HepG2 (cell line): ENCODE data around the gene ATPAF1. TPM values are rescaled to one million over a fixed set of nuclear protein-coding genes. Genes with fewer than 3 reads are reported as not detected.

ENCODE experiments used
- DMAP1 ChIP-seq: IDR thresholded peaks from 2 replicates; pipeline ENCODE4 v1.6.1; 2016
- EZH2 ChIP-seq: conservative IDR thresholded peaks from 2 replicates; pipeline ENCODE4 v1.6.1; 2012; ENCODE audit warnings: mild to moderate bottlenecking, low read depth, low read length, moderate library complexity
- ISL2 ChIP-seq: sonication (generic); formaldehyde crosslinking; IDR thresholded peaks from 2 replicates; pipeline ENCODE4 v1.5.0; 2020; ENCODE audit warnings: missing genetic modification reagents
- PITX1 ChIP-seq: sonication (generic); formaldehyde crosslinking; IDR thresholded peaks from 2 replicates; pipeline ENCODE4 v1.5.1; 2020; ENCODE audit warnings: mild to moderate bottlenecking, missing genetic modification reagents
- RARG ChIP-seq: sonication (generic); formaldehyde crosslinking; IDR thresholded peaks from 2 replicates; pipeline ENCODE4 v1.4.0; 2020; ENCODE audit warnings: low read depth, mild to moderate bottlenecking, missing genetic modification reagents
- RBAK ChIP-seq: sonication (generic); formaldehyde crosslinking; IDR thresholded peaks from 2 replicates; pipeline ENCODE4 v1.5.1; 2020; ENCODE audit warnings: mild to moderate bottlenecking, missing genetic modification reagents
- REPIN1 ChIP-seq: sonication (generic); formaldehyde crosslinking; IDR thresholded peaks from 2 replicates; pipeline ENCODE4 v1.8.0; 2022; ENCODE audit warnings: missing genetic modification reagents, low read depth, mild to moderate bottlenecking, borderline replicate concordance
- SALL2 ChIP-seq: sonication (generic); formaldehyde crosslinking; IDR thresholded peaks from 2 replicates; pipeline ENCODE4 v1.8.1; 2023; ENCODE audit warnings: mild to moderate bottlenecking, missing genetic modification reagents, inconsistent platforms
- SNAI1 ChIP-seq: sonication (generic); formaldehyde crosslinking; IDR thresholded peaks from 2 replicates; pipeline ENCODE4 v1.5.0; 2020; ENCODE audit warnings: mild to moderate bottlenecking, missing genetic modification reagents, borderline replicate concordance
- TAF15 ChIP-seq: fragments of 200-400 bp; formaldehyde crosslinking; IDR thresholded peaks from one replicate; pipeline ENCODE4 v1.6.1; 2018; ENCODE audit warnings: mild to moderate bottlenecking, low read depth, low read length; ENCODE audit not compliant: poor library complexity, severe bottlenecking
- YEATS2 ChIP-seq: sonication (generic); formaldehyde crosslinking; IDR thresholded peaks from 2 replicates; pipeline ENCODE4 v1.4.0; 2020; ENCODE audit warnings: missing genetic modification reagents, borderline replicate concordance
- ZKSCAN8 ChIP-seq: IDR thresholded peaks from 2 replicates; pipeline ENCODE4 v1.6.1; 2016; ENCODE audit warnings: borderline replicate concordance, missing genetic modification reagents, missing compliant biosample characterization
- ZNF263 ChIP-seq: sonication (generic); formaldehyde crosslinking; IDR thresholded peaks from 2 replicates; pipeline ENCODE4 v1.4.0; 2020; ENCODE audit warnings: missing genetic modification reagents
- ZNF441 ChIP-seq: sonication (generic); formaldehyde crosslinking; IDR thresholded peaks from 2 replicates; pipeline ENCODE4 v1.7.0; 2021; ENCODE audit warnings: missing genetic modification reagents, borderline replicate concordance
- ZNF558 ChIP-seq: sonication (generic); formaldehyde crosslinking; IDR thresholded peaks from 2 replicates; pipeline ENCODE4 v1.9.0; 2022; ENCODE audit warnings: mild to moderate bottlenecking, missing genetic modification reagents, borderline replicate concordance
- ZNF569 ChIP-seq: sonication (generic); formaldehyde crosslinking; IDR thresholded peaks from 2 replicates; pipeline ENCODE4 v1.5.0; 2020; ENCODE audit warnings: mild to moderate bottlenecking, missing genetic modification reagents, moderate library complexity, borderline replicate concordance
- ZNF572 ChIP-seq: sonication (generic); formaldehyde crosslinking; IDR thresholded peaks from 2 replicates; pipeline ENCODE4 v1.5.1; 2020; ENCODE audit warnings: mild to moderate bottlenecking, missing genetic modification reagents
- ZNF589 ChIP-seq: sonication (generic); formaldehyde crosslinking; conservative IDR thresholded peaks from 2 replicates; pipeline ENCODE4 v1.8.0; 2022; ENCODE audit warnings: mild to moderate bottlenecking, moderate library complexity, missing genetic modification reagents
- ZNF678 ChIP-seq: sonication (generic); formaldehyde crosslinking; IDR thresholded peaks from 2 replicates; pipeline ENCODE4 v1.4.0; 2020; ENCODE audit warnings: mild to moderate bottlenecking, missing genetic modification reagents
- ZNF709 ChIP-seq: sonication (generic); formaldehyde crosslinking; IDR thresholded peaks from 2 replicates; pipeline ENCODE4 v1.5.0; 2020; ENCODE audit warnings: mild to moderate bottlenecking, missing genetic modification reagents
- ZNF724P ChIP-seq: sonication (generic); formaldehyde crosslinking; IDR thresholded peaks from 2 replicates; pipeline ENCODE4 v1.8.0; 2022; ENCODE audit warnings: missing genetic modification reagents, borderline replicate concordance
- ZSCAN29 ChIP-seq: sonication (generic); formaldehyde crosslinking; conservative IDR thresholded peaks from 2 replicates; pipeline ENCODE4 v1.4.0; 2020; ENCODE audit warnings: mild to moderate bottlenecking, missing genetic modification reagents
- polyA plus RNA-seq, 8 experiments: library from polyadenylated mRNA; depleted of rRNA in 3 of 8; stranded (reverse) in 7 of 8; unstranded in 1 of 8; fragments of >200 nt; fragmentation: Illumina TruSeq in 4 of 8; extraction: Trizol in 4 of 8; gene quantifications; 2 replicates each; pipeline versions ENCODE4 v1.2.1 to v1.2.3, GENCODE V29; 2011 to 2016; ENCODE audit warnings: low read depth in 4 of 8, missing spikeins in 1 of 8, mixed read lengths in 1 of 8; ENCODE audit not compliant: insufficient read depth in 1 of 8
- total RNA-seq, 5 experiments: library from RNA; depleted of rRNA; stranded (reverse); fragments of >200 nt; fragmentation: Illumina TruSeq; extraction: Trizol; gene quantifications; 2 replicates each; pipeline ENCODE4 v1.2.3, GENCODE V29; 2016; ENCODE audit warnings: low read depth in 1 of 5
- TF ChIP-seq, protein P1 (sequence below): sonication (generic); formaldehyde crosslinking; IDR thresholded peaks from 2 replicates; pipeline ENCODE4 v1.8.1; 2023; ENCODE audit warnings: mild to moderate bottlenecking, missing genetic modification reagents
- TF ChIP-seq, protein P2 (sequence below): IDR thresholded peaks from 2 replicates; pipeline ENCODE4 v1.6.1; 2016; ENCODE audit warnings: missing genetic modification reagents, missing compliant biosample characterization
- TF ChIP-seq, protein P3 (sequence below): IDR thresholded peaks from 2 replicates; pipeline ENCODE4 v1.4.0; 2020; ENCODE audit warnings: mild to moderate bottlenecking, missing genetic modification reagents

Gene ATPAF1
- total and polyA plus RNA-seq, 2 of the 13 experiments (the other 11 are each of a cell fraction or from before 2014, with no cell fraction given) = 66.6 to 76.7 TPM

DNA sequence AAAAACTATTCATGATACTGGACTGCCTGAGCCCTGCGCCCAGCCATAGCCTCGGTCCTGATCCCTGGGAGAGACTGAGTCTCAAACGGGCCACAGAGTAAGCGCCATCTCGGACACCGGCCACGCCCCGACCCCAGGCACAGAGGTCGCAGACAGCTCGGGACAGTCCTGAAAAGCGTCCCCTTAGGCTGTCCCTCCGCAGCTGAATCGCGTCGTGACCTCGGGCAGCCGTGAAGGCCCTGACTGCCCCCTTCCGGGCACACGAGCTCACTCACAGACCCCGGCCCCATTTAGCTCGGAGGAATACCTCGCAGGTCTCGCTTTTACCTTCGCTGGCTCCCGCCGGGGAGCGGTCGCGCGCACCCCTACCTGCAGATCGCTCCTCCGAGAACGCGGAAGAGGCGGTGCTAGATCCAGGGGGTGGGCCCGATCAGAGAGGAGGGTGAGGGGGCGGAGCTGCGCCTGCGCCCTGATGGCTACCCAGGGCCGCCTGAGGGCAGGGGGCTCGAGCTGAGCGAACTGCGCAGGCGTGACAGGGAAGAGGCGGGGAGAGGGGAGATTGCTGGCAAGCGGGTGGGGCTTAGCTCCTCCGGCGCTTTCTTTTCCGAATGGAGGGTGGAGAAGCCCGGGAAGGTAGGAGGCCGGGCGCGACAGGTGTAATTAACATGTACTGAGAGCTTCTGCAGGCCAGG is 64.2 kb downstream of the ATPAF1 start, which contains the start of gene MKNK1 (continued):
- TF ChIP-seq ZNF558 (CRISPR knock-in tag) (peak; percentile 62; the same call in 1 of the 2 replicates), PITX1 (CRISPR knock-in tag) (peak; percentile 44; the same call in 1 of the 2 replicates), ZNF724P (CRISPR knock-in tag) (no peak; the same call in 1 of the 2 replicates), SNAI1 (CRISPR knock-in tag) (no peak), ZNF678 (CRISPR knock-in tag) (no peak), EZH2 (no peak), RBAK (CRISPR knock-in tag) (no peak), REPIN1 (CRISPR knock-in tag) (0 out of 2 replicates have a peak, but pooled peaks have one; percentile 58), ZNF441 (no peak), ZNF709 (CRISPR knock-in tag) (no peak), ZNF263 (CRISPR knock-in tag) (0 out of 2 replicates have a peak, but pooled peaks have one; percentile 40), ZSCAN29 (CRISPR knock-in tag) (no peak), RARG (CRISPR knock-in tag) (no peak), ZNF589 (CRISPR knock-in tag) (no peak), TAF15 (peak; percentile 72), YEATS2 (CRISPR knock-in tag) (peak; percentile 74; the same call in 1 of the 2 replicates), ISL2 (CRISPR knock-in tag) (peak; percentile 51; the same call in 1 of the 2 replicates), SALL2 (CRISPR knock-in tag) (0 out of 2 replicates have a peak, but pooled peaks have one; percentile 49), ZNF572 (CRISPR knock-in tag) (no peak), ZNF569 (CRISPR knock-in tag) (no peak), ZKSCAN8 (CRISPR knock-in tag) (no peak), DMAP1 (CRISPR knock-in tag) (peak; percentile 84; the same call in 1 of the 2 replicates)
- TF ChIP-seq, protein P1, sequence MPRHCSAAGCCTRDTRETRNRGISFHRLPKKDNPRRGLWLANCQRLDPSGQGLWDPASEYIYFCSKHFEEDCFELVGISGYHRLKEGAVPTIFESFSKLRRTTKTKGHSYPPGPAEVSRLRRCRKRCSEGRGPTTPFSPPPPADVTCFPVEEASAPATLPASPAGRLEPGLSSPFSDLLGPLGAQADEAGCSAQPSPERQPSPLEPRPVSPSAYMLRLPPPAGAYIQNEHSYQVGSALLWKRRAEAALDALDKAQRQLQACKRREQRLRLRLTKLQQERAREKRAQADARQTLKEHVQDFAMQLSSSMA (CRISPR knock-in tag) = peak; percentile 74; the same call in 1 of the 2 replicates
- TF ChIP-seq, protein P2, sequence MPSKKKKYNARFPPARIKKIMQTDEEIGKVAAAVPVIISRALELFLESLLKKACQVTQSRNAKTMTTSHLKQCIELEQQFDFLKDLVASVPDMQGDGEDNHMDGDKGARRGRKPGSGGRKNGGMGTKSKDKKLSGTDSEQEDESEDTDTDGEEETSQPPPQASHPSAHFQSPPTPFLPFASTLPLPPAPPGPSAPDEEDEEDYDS (CRISPR knock-in tag) = peak; percentile 93
- TF ChIP-seq, protein P3, sequence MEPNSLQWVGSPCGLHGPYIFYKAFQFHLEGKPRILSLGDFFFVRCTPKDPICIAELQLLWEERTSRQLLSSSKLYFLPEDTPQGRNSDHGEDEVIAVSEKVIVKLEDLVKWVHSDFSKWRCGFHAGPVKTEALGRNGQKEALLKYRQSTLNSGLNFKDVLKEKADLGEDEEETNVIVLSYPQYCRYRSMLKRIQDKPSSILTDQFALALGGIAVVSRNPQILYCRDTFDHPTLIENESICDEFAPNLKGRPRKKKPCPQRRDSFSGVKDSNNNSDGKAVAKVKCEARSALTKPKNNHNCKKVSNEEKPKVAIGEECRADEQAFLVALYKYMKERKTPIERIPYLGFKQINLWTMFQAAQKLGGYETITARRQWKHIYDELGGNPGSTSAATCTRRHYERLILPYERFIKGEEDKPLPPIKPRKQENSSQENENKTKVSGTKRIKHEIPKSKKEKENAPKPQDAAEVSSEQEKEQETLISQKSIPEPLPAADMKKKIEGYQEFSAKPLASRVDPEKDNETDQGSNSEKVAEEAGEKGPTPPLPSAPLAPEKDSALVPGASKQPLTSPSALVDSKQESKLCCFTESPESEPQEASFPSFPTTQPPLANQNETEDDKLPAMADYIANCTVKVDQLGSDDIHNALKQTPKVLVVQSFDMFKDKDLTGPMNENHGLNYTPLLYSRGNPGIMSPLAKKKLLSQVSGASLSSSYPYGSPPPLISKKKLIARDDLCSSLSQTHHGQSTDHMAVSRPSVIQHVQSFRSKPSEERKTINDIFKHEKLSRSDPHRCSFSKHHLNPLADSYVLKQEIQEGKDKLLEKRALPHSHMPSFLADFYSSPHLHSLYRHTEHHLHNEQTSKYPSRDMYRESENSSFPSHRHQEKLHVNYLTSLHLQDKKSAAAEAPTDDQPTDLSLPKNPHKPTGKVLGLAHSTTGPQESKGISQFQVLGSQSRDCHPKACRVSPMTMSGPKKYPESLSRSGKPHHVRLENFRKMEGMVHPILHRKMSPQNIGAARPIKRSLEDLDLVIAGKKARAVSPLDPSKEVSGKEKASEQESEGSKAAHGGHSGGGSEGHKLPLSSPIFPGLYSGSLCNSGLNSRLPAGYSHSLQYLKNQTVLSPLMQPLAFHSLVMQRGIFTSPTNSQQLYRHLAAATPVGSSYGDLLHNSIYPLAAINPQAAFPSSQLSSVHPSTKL (CRISPR knock-in tag) = peak; percentile 41; the same call in 1 of the 2 replicates
